ENCODE results near the gene TERF2IP. TPM values are rescaled to one million over a fixed set of nuclear protein-coding genes. Genes with fewer than 3 reads are reported as not detected.

Gene TERF2IP
- total RNA-seq, 2 experiments from 2014 or later: 41.6 to 64.3 TPM

- H3K79me2 ChIP-seq (ENCODE audit: insufficient read depth, low read depth, low read length): no peaks in the 10 kb centered on the region
- H3K27ac ChIP-seq (ENCODE audit: low read depth, low read length, poor library complexity, severe bottlenecking): no peak overlapping the region
- no peak overlapping the region for H2AFZ ChIP-seq (ENCODE audit: low read length)
- no peaks in the 10 kb centered on the region for H3K4me1 ChIP-seq (ENCODE audit: insufficient read depth, low read length, poor library complexity, severe bottlenecking)
- H3K4me3 ChIP-seq (ENCODE audit: low read depth, low read length, poor library complexity, severe bottlenecking): no peak overlapping the region
- intact Hi-C loops (cut with micrococcal nuclease; ENCODE audit: unreplicated experiment): no loop called here
- DNase-seq (ENCODE audit: low spot score): no peak
- H3K4me2 ChIP-seq (ENCODE audit: low read length): no peak overlapping the region
- TF ChIP-seq CTCF (conservative IDR thresholded peaks at IDR 0.05; ENCODE audit: low read length): no peak
- no peak for TF ChIP-seq EZH2phosphoT487 (IDR thresholded peaks at IDR 0.05; ENCODE audit: borderline replicate concordance, low read depth, low read length)
- H3K9me2 ChIP-seq (ENCODE audit: insufficient read depth, low read length): no peaks in the 10 kb centered on the region
- no peaks in the 10 kb centered on the region for H4K20me1 ChIP-seq (ENCODE audit: insufficient read depth, low read length)
- POLR2A ChIA-PET: no interaction called here
- no peaks in the 10 kb centered on the region for H3K36me3 ChIP-seq (ENCODE audit: insufficient read depth, low read length)
- CTCF ChIA-PET (ENCODE audit: unreplicated experiment): no interaction called here
- H3K9me3 ChIP-seq (ENCODE audit: low read length): no peaks in the 10 kb centered on the region
- no TSS peak for BruUV-seq (replicated peaks)
Observed at GRCh38 chr16:75679366-75679765, 31.8 kb downstream of the TERF2IP start.

GRCh38 chr16:75682308-75682707, 34.7 kb downstream of the TERF2IP start:
- no peaks in the 10 kb centered on the region for H3K79me2 ChIP-seq (ENCODE audit: insufficient read depth, low read depth, low read length)
- no peak overlapping the region for H2AFZ ChIP-seq (ENCODE audit: low read length)
- 0 out of 2 replicates have a peak, but pooled peaks cover 8% of the 10 kb centered on the region for H3K9me3 ChIP-seq (ENCODE audit: low read length)
- ChIA-PET POLR2A (interaction anchor here (0.5 kb wide), 1 partner anchor 175 kb away, joined by 3 read pairs; no protein-coding TSS in a partner anchor), CTCF (ENCODE audit: unreplicated experiment) (no interaction called here)
- no peak for DNase-seq (ENCODE audit: low spot score)
- H3K36me3 ChIP-seq (ENCODE audit: insufficient read depth, low read length): no peaks in the 10 kb centered on the region
- no peak overlapping the region for H3K27ac ChIP-seq (ENCODE audit: low read depth, low read length, poor library complexity, severe bottlenecking)
- no TSS peak for BruUV-seq (replicated peaks)
- H3K4me3 ChIP-seq (ENCODE audit: low read depth, low read length, poor library complexity, severe bottlenecking): no peak overlapping the region
- intact Hi-C loops (cut with micrococcal nuclease; ENCODE audit: unreplicated experiment): no loop called here
- TF ChIP-seq CTCF (conservative IDR thresholded peaks at IDR 0.05; ENCODE audit: low read length): no peak
- no peak for TF ChIP-seq EZH2phosphoT487 (IDR thresholded peaks at IDR 0.05; ENCODE audit: borderline replicate concordance, low read depth, low read length)
- H3K4me1 ChIP-seq (ENCODE audit: insufficient read depth, low read length, poor library complexity, severe bottlenecking): no peaks in the 10 kb centered on the region
- H3K4me2 ChIP-seq (ENCODE audit: low read length): no peak overlapping the region
- no peaks in the 10 kb centered on the region for H3K9me2 ChIP-seq (ENCODE audit: insufficient read depth, low read length)
- H4K20me1 ChIP-seq (ENCODE audit: insufficient read depth, low read length): no peaks in the 10 kb centered on the region

GRCh38 chr16:75687361-75687760, 39.8 kb downstream of the TERF2IP start:
- TF ChIP-seq CTCF (conservative IDR thresholded peaks at IDR 0.05; ENCODE audit: low read length) (no peak), EZH2phosphoT487 (IDR thresholded peaks at IDR 0.05; ENCODE audit: borderline replicate concordance, low read depth, low read length) (no peak)
- H3K4me2 ChIP-seq (ENCODE audit: low read length): no peak overlapping the region
- no peak overlapping the region for H3K4me3 ChIP-seq (ENCODE audit: low read depth, low read length, poor library complexity, severe bottlenecking)
- H3K4me1 ChIP-seq (ENCODE audit: insufficient read depth, low read length, poor library complexity, severe bottlenecking): no peaks in the 10 kb centered on the region
- no peak overlapping the region for H2AFZ ChIP-seq (ENCODE audit: low read length)
- H3K9me3 ChIP-seq (ENCODE audit: low read length): 0 out of 2 replicates have a peak, but pooled peaks cover 8% of the 10 kb centered on the region
- intact Hi-C loops (cut with micrococcal nuclease; ENCODE audit: unreplicated experiment): no loop called here
- no peaks in the 10 kb centered on the region for H3K9me2 ChIP-seq (ENCODE audit: insufficient read depth, low read length)
- no peak overlapping the region for H3K27ac ChIP-seq (ENCODE audit: low read depth, low read length, poor library complexity, severe bottlenecking)
- no TSS peak for BruUV-seq (replicated peaks)
- H3K36me3 ChIP-seq (ENCODE audit: insufficient read depth, low read length): no peaks in the 10 kb centered on the region
- H3K79me2 ChIP-seq (ENCODE audit: insufficient read depth, low read depth, low read length): no peaks in the 10 kb centered on the region
- DNase-seq (ENCODE audit: low spot score): no peak
- CTCF ChIA-PET (ENCODE audit: unreplicated experiment): no interaction called here
- POLR2A ChIA-PET: no interaction called here
- H4K20me1 ChIP-seq (ENCODE audit: insufficient read depth, low read length): no peaks in the 10 kb centered on the region

Data from OCI-LY7 (cell line).